HFF-Myc (cell line): ENCODE data around the gene NUP50.

ENCODE experiments used
- DNase-seq: peaks from one replicate; pipeline ENCODE4 v3.0.0-alpha.2; 2011; ENCODE audit warnings: low read depth; ENCODE audit errors: extremely low read depth
- H3K4me3 ChIP-seq: replicated peaks from 2 replicates; pipeline ENCODE4 v1.5.1; 2011; ENCODE audit warnings: low read depth, mild to moderate bottlenecking, control low read depth, low read length
- TF ChIP-seq, protein P1 (sequence below): IDR thresholded peaks from 2 replicates; pipeline ENCODE4 v1.5.1; 2012; ENCODE audit warnings: mild to moderate bottlenecking, low read depth, low read length, control low read depth; ENCODE audit errors: missing control alignments

The NUP50 gene

DNA sequence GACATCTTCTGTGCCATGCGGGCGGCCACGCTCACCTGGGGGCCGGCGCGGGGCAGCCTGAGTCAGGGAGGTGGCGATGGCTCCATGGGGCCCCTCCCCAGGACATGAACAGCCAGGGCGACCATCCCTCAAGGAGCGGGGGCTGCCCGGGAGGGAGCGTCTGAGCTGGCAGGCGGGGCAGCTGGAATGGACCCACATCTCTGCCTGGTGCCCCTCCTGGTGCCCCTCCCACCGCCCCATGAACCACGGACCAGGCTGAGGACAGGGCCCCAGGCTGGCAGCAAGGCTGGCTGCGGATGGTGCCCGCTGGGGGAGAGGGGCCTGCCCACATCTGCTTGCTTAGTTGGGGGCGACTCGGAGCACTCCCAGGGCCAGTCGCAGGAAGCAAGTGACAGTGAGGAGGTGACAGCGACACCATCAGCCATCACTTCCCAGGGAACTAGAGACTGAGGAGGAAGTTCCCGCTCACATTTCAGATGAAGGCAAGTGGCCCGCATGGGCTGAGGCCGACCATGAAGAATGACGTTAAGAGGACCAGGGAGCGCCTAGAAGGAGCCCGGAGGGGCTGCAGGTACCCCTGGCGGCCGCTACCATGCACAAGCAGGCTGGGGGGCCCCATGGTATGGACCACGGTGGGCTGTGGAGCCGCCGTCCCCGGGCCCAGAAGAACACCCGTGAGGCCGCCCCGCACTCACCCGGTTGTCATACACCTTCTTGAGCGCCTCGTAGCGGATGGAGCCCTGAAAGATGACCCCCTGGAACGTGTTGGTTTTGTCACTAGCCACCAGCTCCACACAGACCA, 39.6 kb downstream of the NUP50 start:
- no peak for DNase-seq
- TF ChIP-seq, protein P1, sequence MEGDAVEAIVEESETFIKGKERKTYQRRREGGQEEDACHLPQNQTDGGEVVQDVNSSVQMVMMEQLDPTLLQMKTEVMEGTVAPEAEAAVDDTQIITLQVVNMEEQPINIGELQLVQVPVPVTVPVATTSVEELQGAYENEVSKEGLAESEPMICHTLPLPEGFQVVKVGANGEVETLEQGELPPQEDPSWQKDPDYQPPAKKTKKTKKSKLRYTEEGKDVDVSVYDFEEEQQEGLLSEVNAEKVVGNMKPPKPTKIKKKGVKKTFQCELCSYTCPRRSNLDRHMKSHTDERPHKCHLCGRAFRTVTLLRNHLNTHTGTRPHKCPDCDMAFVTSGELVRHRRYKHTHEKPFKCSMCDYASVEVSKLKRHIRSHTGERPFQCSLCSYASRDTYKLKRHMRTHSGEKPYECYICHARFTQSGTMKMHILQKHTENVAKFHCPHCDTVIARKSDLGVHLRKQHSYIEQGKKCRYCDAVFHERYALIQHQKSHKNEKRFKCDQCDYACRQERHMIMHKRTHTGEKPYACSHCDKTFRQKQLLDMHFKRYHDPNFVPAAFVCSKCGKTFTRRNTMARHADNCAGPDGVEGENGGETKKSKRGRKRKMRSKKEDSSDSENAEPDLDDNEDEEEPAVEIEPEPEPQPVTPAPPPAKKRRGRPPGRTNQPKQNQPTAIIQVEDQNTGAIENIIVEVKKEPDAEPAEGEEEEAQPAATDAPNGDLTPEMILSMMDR: no peak
- no peak overlapping the region for H3K4me3 ChIP-seq

DNA sequence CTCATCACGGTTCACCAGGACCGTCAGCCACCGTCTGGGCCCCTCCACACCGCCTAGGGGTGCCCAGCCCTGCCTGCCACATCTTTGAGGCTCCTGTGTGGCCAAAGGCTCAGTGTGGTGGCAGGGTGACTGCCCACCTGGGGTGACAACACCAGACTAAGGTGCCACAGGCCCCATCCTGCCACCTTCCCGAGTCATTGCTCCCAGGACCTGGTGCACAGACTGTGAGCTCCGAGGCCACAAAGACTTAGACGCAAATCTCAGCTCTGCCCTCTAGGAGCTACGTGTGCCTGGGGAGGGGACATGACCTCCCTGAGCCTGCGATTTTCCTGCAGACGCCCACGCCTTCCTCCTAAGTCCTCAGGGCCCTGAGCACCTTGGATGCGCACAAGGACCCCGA, 40.5 kb downstream of the NUP50 start:
- TF ChIP-seq, protein P1: no peak
- H3K4me3 ChIP-seq: no peak overlapping the region
- no peak for DNase-seq

DNA sequence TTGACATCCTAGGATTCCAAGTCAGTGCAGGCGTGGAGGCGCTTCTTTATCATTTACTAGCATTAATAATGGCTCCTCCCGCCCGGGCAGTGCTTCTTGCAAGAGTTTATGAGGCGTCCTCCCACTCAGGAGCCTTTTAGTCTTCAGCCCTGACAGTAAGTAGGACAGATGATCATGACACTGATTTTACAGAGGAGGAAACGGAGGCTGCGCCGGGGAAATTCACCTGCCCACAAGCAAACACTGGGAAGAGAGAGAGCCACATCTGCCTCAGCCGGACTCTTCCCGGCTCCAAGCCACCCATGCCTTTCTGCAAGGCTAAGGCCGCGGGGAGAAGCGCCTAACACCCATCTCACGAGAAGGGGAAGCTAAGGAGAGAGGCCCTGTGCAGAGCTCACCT, 41.1 kb downstream of the NUP50 start:
- TF ChIP-seq, protein P1: no peak
- no peak overlapping the region for H3K4me3 ChIP-seq
- DNase-seq: no peak

DNA sequence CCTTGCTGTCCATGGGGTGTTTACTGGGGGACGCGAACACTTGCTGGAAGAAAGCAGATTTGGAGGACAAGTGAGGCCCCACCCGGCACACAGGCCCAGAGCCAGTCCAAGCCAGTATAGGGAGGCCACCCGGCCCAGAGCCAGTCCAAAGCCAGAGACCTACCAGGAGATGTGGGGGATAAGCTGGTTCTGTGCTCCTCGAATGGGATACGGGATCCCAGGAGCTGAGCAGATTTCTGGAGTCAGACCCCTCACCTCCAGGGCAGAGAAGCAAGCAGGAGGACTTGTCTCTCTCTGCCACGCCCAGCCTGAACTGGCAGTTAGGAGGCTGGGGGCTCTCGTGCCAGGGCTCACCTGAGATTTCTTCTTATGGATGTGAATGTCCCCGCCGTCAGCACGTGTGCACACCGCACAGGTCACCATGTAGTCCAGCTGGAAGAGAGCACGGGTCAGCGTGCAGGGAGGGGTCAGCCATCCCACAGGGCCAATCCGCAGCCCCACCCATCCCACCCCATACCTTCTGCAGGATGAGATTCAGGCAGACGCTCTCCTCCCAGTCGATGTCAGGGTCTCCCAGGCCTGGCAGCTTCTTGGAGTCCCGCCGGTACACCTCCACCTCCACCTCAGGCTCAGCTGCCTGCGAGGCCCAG, 41.7 kb downstream of the NUP50 start:
- no peak overlapping the region for H3K4me3 ChIP-seq
- DNase-seq: no peak
- TF ChIP-seq, protein P1: no peak

DNA sequence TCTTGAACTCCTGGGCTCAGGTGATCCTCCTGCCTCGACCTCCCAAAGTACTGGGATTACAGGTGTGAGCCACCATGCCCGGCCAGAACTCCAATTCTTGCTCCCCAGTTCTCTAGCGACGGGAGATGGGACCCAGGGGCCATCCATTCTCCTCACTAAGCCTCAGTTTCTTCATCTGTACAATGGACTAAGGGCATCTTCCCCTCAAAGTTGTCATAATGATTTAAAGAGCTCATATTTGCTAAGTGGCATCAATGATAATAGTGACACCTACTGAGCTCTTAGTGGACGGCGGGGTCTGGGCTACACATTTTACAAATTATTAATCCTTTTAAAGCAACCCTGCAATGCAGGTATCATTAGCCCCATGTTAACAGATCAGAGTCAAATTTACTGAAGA, 42.5 kb downstream of the NUP50 start:
- H3K4me3 ChIP-seq: no peak overlapping the region
- TF ChIP-seq, protein P1: no peak
- no peak for DNase-seq

DNA sequence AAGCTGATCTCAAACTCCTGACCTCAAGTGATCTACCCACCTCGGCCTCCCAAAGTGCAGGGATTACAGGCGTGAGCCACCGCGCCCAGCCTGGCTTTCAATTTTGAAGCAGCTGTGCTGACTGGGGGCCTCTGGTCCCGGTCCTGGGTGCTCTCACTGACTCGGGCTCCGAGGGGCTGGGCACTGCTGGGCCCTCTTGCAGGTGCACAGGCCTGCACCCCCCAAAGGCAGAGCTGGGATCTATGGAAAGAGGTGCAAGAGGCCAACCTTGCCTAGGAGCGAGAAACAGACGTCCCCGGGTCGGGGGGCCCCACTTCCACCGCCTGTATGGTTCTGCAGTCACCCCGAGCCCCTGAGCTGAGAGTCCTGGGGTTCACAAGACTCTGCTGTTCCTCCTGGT, 43.8 kb downstream of the NUP50 start:
- TF ChIP-seq, protein P1: no peak
- no peak overlapping the region for H3K4me3 ChIP-seq
- no peak for DNase-seq
